GM21381 (cell line): Measurements from ENCODE around the gene REEP6.
"Not testable (repeated sequence)": the region's sequence is repeated elsewhere in the genome, so short reads cannot be mapped to it uniquely, and the experiment has no call there.

Source experiments
- ATAC-seq: cut with Tn5 transposase; IDR thresholded peaks from one replicate; pipeline ENCODE4 v1.9.1; 2021; ENCODE audit warnings: mild to moderate bottlenecking, moderate library complexity; ENCODE audit not compliant: unreplicated experiment

The REEP6 gene

DNA sequence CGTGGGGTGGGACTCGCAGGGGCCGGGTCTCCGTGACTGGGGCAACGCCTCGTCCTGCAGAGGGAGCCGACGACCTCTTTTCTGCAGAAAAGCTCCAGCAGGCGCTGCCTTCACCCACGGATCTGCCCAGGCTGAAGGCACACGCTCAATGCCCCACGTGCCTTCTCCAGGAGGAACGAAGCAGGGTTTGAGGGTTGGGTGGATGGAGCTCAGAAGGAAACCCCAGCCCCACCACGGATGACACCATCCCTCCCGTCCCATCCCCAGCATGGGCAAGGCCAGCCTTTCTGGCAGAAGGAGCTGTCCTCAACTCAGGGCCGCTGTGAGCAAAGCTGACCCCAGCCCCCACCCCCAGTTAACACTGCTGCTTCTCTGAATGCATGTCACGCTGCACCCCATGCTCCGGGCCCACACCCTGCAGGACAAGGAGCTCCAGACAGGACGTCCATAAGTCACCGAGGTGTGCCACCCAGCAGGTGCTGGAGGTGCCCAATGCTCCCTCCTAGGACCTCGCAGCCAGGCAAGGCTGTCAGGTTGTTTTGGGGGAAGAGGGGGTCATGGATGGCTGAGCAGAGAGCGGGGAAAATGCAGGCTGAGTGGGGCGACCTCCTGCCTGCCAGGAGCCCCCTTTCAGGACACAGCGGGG, 19.3 kb upstream of the REEP6 start:
- ATAC-seq = no peak

DNA sequence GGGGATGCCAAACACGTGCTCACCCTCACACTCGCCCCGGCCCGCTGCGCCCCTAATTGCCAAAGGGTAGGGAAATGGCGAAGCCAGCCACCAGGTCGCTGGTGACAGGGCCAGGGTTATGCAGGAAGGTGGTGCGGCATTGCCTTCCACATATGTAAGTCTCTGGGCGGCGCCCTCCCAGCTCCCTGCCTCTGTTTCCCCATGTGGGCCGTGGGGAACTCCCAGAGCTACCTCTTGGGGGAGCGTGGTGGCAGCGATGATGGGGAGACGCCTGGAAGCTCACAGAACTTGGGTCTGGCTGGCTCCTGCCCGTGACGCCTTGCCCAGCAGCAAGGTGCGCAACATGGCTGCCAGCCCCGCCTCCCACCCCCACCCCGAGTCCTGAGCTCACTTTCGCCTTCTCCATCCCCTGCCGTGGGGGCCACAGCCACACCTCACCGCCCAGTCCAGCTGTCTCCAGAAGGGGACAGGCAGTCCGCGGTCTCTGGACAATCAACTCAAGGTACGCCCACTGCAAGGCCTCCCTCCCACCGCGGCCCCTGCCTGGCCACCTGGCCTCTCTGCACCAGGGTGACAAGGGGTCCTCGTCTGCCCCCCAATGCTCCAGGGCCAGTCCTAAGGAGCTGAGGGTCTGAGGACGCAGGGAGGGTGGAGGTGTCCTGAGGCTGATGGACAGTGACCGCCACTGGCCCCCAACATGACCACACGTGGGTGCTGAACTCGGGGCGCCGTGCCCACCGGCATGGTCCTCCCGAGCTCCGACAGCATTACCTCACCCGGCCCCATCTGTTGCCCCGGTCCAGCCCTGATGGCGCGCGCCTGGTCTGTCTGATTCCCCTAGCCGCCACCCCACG, 18.5 kb upstream of the REEP6 start:
- no peak for ATAC-seq

DNA sequence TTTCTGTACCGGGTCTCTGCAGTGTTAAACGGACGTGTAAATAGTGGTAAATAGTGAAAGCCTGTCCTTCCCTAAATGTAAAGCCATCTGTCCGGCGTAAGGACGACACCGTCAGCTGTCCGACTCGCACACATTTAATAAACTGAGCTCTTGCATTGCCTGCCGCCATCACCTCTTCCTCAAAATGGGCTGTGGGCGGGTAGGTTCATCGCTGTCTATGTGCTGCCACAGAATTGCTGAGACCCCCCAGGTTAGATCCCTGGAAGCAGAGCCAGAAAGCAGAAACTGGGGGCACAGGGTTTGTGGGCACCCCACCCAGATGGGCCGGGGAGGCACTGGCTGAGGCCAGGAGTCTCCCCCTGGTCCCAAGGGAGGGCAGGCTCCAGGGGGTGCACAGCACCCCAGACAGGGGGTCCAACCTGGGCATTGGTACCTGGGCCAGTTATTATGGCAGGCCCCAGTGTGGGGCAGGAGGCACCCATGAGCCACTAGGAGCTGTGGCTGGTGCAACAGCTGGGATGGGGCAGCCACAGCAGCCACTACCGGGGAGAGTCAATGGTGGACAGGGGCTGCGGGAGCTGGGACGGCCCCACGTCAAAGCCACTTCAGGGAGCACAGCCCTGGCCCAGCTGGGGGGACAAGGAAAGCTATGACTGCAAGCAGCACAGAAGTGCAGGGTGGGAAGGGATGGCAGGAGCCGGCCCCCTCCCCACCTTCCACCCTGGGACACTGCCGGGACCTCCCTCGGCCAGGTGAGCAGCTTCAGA, 17.7 kb upstream of the REEP6 start:
- no peak for ATAC-seq

DNA sequence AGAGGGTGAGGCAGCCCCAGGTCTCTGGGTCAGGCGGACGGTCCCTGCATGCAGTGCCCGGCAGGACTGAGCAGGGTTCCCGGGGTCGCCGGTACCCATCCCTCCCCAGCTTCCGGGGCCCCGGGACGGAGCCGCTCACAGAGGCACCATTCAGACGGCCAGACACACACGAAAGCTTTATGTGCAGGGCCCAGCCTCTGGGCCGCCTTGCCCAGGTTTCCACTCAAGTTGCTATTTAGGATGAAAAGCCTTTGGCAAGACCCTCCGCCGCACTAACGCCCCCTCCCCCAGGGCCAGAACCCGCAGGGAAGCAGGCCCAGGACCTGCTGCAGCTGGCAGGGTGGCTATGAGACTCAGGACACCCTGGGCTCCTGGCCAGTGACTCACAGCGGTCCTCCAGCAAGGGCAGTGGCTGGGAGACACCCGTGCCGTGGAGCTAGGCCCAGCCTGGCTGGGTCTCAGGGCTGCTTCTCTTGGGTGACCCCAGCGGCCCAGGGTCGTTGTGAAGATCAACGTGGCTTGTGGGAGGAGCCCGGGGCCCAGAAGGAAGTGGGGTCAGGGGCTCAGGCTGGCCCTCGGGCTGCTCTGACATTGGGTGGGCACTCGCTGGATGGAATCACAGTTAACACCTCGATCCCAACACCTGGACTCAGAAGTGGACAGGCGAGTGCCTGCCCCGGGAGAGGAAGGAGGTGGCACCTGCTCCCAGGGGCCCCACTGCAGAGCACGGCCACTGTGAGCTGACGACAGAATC, 16.8 kb upstream of the REEP6 start:
- no peak for ATAC-seq

- ATAC-seq = no peak
Observed at GRCh38 chr19:1474765-1475351, 16.1 kb upstream of the REEP6 start.

DNA sequence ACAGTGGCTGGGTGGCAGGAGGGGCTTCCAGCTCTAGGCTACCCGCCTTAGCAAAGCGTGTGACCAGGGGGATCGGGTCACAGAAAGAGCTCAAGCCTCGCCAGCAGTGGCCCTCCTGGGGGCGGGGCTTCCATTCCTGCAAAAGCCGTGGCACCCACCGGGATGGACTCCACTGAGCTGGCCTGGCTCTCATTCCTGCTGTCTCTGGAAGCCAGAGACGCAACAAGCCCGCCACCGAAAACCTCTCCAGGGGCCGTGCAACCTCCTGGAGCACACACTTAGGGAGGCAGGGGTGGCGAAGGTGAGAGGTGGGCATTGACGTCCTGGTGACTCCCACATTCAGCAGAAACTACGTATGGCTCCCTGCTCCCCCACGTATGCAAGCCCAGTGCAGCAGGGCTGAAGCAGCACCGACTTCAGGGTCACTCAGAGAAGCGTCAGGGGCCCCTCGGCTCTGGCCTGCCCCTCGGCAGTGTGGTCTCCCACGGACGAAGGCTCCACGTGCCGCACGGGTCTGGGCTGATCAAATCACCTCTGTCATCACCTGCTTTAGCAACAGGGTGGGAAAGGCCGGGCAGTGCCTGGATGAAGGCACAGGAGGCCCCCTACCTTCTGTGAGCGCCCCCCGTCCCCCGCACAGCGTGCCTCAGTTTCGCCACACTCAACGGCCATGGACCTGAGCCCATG, 15.1 kb upstream of the REEP6 start:
- ATAC-seq = no peak

- ATAC-seq = not testable (repeated sequence)
Observed at GRCh38 chr19:1477056-1477455, 13.9 kb upstream of the REEP6 start.

DNA sequence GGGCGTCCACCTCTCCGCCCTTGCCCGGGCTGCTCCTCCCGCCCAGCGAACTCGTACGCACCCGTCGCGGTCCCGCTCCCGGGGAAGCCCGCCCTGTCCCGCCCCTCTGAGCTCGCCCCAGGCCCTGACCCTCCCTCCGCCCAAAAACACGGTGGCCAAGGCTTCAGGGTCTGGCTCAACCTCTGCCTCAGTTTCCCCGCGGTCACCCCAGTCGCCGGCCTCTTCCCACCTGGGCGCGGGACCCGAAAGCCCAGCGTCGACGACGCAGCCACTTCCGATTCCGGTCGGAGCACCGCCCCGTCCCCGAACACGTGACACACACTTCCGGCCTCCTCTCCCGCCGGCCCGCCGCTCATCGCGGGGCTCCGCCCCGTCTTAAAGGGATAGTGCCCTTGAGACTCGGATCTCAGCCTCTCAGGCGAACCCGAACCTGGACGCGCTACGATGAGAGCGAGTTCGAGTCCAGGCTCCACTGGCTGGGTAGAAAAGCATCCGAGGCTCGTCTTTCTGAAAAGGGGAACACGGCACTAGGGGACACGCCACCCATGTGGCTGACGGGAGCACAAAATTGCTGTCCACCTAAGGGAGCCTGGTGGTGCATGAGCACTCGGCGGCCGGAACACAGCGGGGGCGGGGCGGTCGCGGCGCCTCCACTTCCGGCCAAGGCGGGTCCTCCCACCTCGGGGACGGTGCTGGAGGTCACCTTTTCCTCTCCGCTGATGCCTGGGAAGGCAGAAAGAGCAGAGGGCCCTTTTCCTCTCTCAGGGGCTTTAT, 11.9 kb upstream of the REEP6 start, which contains the start of gene C19orf25:
TSS of gene C19orf25 (minus strand) at position 282 of the 774 bp plus-strand sequence. CDS start 312 bp downstream, outside the sequence.
- ATAC-seq = peak; percentile 81

DNA sequence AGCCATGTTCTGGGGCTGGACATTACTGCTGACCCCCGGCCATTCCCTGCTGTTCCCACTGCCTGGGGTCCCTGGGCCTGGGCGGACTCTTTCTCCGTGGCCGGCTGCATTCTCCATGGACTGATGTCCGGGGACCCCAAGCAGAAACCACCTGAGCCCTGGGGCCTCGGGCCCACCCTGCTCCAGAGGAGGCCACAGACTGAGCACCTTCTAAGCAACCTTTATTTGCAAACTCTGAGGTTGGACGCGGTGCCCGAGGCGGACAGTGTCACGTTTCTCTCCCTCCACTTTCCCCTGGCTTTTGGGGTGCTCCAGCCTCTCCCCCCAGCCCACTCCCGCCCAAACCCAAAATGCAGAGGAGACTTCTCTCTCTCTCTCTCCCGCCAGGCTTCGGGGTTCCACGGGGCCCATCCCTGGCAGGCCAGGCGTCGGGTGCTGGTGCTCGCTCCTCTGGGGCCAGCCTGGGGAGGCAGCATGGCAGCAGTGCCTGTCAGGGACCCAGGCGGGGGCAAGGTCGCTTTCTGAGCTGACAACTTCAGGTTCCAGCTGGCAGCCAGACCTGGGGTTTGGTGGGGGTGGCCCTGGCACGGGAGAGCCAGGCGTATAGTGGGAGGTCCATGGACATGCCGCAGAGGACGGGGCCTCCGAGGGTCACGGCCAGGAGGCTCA, 9.6 kb upstream of the REEP6 start:
- ATAC-seq = no peak

GRCh38 chr19:1481893-1482360, 9.1 kb upstream of the REEP6 start:
- ATAC-seq = no peak

GRCh38 chr19:1482361-1483130, 8.4 kb upstream of the REEP6 start:
- ATAC-seq = no peak

- no peak for ATAC-seq
Observed at GRCh38 chr19:1483131-1483978, 7.6 kb upstream of the REEP6 start.

DNA sequence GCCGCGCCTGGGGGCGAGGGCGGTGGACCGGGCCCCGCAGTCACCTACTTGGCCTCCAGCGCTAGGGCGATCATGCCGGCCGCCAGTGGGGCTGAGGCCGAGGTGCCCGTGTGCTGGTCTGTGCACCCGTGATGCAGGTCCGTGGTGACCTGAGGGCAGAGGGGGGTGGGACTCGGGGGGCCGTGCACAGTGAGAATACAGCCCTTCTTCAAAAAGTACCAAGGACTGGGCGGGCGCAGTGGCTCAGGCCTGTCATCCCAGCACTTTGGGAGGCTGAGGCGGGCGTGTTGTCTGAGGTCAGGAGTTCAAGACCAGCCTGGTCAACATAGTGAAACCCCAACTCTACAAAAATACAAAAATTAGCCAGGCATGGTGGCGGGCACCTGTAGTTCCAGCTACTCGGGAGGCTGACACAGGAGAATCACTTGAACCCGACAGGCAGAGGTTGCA, 7.0 kb upstream of the REEP6 start:
- ATAC-seq = no peak

DNA sequence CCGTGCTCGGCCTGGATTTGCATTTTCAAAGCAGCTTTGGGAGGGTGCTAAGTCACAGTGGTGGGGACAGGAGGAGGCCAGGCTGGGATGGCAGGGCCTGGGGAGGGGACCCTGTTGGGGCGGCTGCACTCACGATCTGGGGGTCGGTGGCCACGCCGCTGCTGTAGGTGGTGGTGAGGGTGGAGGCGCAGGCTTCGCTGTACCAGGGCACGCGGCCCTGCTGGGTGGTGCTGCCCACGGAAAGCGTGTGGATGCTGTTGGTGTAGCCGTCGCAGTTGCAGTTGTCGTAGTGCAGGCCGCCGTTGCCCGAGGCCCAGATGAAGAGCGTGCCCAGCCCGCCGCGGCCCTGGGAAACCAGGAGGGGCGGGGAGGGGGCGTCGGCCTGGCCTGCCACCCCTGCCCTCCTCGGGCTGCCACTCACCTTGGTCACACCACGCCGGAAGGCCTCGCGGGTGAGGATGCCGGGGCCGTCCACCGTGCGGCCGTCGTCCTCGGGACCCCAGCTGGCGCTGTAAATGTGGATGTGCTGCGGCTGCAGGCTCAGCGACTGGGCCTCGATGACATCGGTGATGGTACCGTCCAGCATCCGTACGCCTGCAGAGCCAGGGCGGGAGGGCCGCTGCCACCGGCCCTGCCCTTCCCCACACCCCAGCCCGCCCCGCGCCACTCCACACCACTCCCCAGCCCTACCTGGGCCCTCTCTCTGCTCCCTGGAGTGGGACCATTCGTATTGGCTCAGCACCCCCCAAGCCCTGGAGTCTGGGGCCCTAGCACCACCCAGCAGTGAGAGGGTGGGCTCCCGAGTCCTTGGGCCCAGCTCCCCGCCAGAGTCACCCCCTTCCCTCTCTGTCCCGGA, 4.0 kb upstream of the REEP6 start:
- no peak for ATAC-seq

DNA sequence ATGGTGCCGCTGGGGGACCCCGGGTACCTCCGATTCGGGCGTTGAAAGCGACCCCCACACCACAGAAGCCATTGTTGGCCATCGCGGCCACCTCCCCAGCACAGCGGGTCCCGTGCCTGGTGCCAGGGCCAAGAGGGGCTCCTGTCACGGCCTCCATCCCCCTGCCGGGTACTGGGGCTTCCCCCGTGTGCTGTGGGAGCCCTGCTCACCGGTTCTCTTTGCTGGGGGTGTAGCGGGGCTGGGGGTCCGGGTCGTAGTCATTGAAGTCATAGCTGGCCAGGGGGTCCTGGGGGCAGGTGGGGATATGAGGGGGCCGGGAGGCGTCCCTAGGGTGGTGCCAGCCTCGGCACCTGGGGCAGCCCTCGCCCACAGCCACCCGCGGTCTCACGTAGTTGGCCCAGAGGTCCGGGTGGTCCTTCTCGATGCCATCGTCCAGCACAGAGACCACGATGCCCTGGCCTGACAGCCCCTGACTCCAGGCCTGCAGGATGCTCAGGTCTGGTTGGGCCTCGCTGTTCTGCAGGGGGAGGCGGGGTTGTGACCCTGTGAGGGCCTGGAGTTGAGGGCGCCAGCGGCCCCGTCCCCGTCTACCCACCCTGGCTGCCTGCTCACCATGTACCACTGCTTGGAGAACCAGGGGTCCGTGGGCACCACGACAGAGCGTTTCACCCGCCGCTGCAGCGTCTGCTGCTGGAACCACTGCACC, 3.3 kb upstream of the REEP6 start:
- ATAC-seq = no peak
